Lower lobe of right lung (tissue), 2 donors: Measurements from ENCODE around the gene PADI2. TPM values are rescaled to one million over a fixed set of nuclear protein-coding genes. Genes with fewer than 3 reads are reported as not detected.

Experiments
- ATAC-seq, 2 donors: fragments of 200-7000 bp; cut with Tn5 transposase; one replicate each; pipeline ENCODE4 v1.9.1; 2020 to 2022; ENCODE audit warnings: mild to moderate bottlenecking in 2 of 2, moderate library complexity in 2 of 2
- DNase-seq: peaks from one replicate; pipeline ENCODE4 v3.0.0-alpha.2; 2020
- H3K27ac ChIP-seq: fragments of 200-600 bp; one replicate; pipeline ENCODE4 v1.8.0; 2022
- H3K27me3 ChIP-seq: fragments of 200-600 bp; one replicate; pipeline ENCODE4 v1.8.0; 2022; ENCODE audit warnings: low read depth
- H3K36me3 ChIP-seq: fragments of 200-600 bp; one replicate; pipeline ENCODE4 v1.8.0; 2022; ENCODE audit warnings: mild to moderate bottlenecking
- H3K4me1 ChIP-seq: fragments of 200-600 bp; one replicate; pipeline ENCODE4 v1.8.0; 2022
- H3K4me3 ChIP-seq: fragments of 200-600 bp; one replicate; pipeline ENCODE4 v1.8.0; 2022; ENCODE audit warnings: mild to moderate bottlenecking
- H3K9me3 ChIP-seq: fragments of 200-600 bp; one replicate; pipeline ENCODE4 v1.8.0; 2022
- CTCF ChIP-seq: fragments of 200-600 bp; IDR thresholded peaks from one replicate; pipeline ENCODE4 v1.8.0; 2022; ENCODE audit warnings: antibody characterized with exemption, mild to moderate bottlenecking
- intact Hi-C: fragments of 100-400 bp; cut with DNase I; formaldehyde crosslinking; loops from one replicate; pipeline ENCODE4 v1.11.0; 2022
- total RNA-seq: library from RNA; stranded (reverse); fragmentation: NEBNext Ultra II Directional; extraction: Animal tissue kit (Norgen Biotek cat#: 25700); gene quantifications from one replicate; pipeline ENCODE4 v1.2.1, GENCODE V29; 2021
- donor health status: DM: no; HTN: yes; CAD: no; lungs with severe emphysema.

Gene PADI2
- total RNA-seq, 1 donor from 2014 or later: 18.4 TPM

DNA sequence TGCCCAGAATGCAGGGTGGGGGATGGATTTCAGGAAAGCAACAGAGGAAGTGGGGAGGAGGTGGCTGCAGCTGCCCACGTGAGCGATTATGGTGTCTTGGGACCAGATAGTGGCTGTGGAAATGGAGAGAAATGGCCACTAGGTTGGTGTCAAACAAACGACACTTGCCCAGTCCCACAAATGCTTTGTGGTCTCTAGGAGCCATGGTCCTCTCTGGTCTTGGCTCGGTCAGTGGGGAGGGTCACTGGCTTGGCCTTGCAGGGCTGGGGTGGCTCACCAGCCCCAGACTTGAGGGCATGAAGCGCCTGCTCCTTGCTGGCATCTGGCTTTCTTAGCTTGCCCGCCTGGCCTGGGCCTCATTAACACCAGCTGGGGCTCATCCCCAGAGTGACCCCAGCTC, 7.2 kb downstream of the PADI2 start:
- H3K27ac ChIP-seq: no peak overlapping the region
- no peaks in the 10 kb centered on the region for H3K4me1 ChIP-seq
- no peaks in the 10 kb centered on the region for H3K36me3 ChIP-seq
- TF ChIP-seq CTCF: no peak
- DNase-seq (no peak), ATAC-seq (no peak)
- peaks cover 13% of the 10 kb centered on the region for H3K27me3 ChIP-seq
- intact Hi-C loops: no loop called here
- no peak overlapping the region for H3K4me3 ChIP-seq
- H3K9me3 ChIP-seq: no peaks in the 10 kb centered on the region

DNA sequence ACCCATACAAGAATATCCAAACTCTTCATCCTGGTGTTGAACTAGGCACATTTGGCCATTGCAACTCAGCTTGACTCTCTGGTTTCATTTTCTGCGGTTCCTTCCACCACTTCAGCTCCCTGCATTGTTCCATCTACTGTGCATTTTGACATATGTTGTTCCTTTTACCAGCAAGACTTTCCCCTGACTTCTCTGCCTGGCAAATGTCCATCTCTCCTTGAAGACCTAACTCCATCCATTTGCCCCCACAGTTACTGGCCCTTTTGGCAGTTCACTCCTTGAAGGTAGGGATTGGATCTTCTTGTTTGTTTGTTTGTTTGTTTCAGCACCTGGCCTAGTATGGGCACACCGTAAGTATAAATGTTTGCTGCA, 8.7 kb downstream of the PADI2 start:
- no peaks in the 10 kb centered on the region for H3K4me1 ChIP-seq
- no peak overlapping the region for H3K27ac ChIP-seq
- ATAC-seq (no peak), DNase-seq (no peak)
- H3K9me3 ChIP-seq: no peaks in the 10 kb centered on the region
- intact Hi-C loops: no loop called here
- H3K36me3 ChIP-seq: no peaks in the 10 kb centered on the region
- TF ChIP-seq CTCF: no peak
- H3K4me3 ChIP-seq: no peak overlapping the region
- H3K27me3 ChIP-seq: no peaks in the 10 kb centered on the region

DNA sequence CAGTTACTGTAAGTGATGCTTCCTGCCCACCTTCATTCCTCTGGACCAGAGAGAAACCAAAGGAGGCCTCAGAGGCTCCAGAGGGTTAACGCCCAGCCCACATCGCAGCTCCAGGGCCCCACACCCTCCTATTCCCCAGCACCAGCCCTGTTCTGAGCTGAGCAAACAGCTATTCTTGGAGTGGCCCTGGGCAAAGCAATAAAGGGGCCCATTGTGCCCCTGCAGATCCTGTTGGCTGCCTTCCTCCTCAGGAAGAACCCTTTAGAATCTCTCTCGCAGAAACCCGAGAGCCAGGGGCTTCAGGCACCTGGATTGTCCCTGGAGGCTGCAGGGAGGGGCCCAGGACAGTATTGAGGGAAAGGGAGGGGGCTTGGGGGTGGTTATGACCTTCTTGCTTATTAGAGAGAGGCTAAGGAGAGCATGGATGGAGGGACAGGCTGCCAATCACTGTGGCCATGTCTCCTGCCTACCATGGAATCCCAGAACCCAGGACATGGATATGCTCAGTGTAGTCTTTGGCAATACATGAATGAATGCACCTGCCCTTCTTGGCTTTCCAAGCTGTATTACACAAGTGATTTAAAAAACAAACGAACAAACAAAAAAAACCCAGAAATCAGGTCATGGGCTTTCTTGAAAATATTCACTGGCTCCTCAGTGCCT, 9.2 kb downstream of the PADI2 start:
- Histone ChIP-seq H3K27me3 (no peaks in the 10 kb centered on the region), H3K4me1 (no peaks in the 10 kb centered on the region), H3K9me3 (no peaks in the 10 kb centered on the region), H3K36me3 (no peaks in the 10 kb centered on the region), H3K27ac (no peak overlapping the region), H3K4me3 (no peak overlapping the region)
- no peak for DNase-seq
- intact Hi-C loops: no loop called here
- ATAC-seq: no peak
- TF ChIP-seq CTCF: no peak

DNA sequence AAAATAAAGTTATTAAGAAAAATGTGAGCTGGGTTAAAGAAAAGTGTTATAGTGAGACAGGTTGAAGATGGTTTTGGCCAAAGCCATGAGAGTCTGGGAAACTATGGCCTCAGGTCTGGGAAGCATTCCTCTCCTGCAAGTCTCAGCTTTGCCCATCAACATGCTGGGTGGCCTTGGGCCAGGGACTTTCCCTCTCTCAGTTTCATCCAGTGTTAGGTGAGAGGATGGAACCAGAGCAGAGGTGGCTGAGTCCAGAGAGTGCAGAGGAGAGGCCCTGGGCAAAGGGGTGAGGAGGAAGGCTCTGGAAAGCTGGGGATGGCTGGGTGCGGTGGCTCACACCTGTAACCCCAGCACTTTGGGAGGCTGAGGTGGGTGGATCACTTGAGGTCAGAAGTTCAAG, 10.5 kb downstream of the PADI2 start:
- no peak overlapping the region for H3K4me3 ChIP-seq
- no peaks in the 10 kb centered on the region for H3K4me1 ChIP-seq
- DNase-seq (no peak), ATAC-seq (no peak)
- H3K27me3 ChIP-seq: no peaks in the 10 kb centered on the region
- TF ChIP-seq CTCF: no peak
- H3K27ac ChIP-seq: no peak overlapping the region
- H3K36me3 ChIP-seq: no peaks in the 10 kb centered on the region
- intact Hi-C loops: no loop called here
- no peaks in the 10 kb centered on the region for H3K9me3 ChIP-seq

- intact Hi-C loops: no loop called here
- no peak overlapping the region for H3K4me3 ChIP-seq
- no peaks in the 10 kb centered on the region for H3K27me3 ChIP-seq
- H3K27ac ChIP-seq: no peak overlapping the region
- DNase-seq: no peak
- TF ChIP-seq CTCF: no peak
- H3K36me3 ChIP-seq: no peaks in the 10 kb centered on the region
- no peaks in the 10 kb centered on the region for H3K9me3 ChIP-seq
- no peak for ATAC-seq
- no peaks in the 10 kb centered on the region for H3K4me1 ChIP-seq
Measured at GRCh38 chr1:17108360-17108759, 10.9 kb downstream of the PADI2 start.
